Measurements from ENCODE around the gene EDIL3.

- TF ChIP-seq CTCF (IDR thresholded peaks at IDR 0.05) (no peak), POLR2A (IDR thresholded peaks at IDR 0.05) (no peak)
Measured at GRCh38 chr5:84383296-84383815, 1.3 kb downstream of the EDIL3 start.

All from esophagus squamous epithelium (tissue), 4 donors.